Esophagus muscularis mucosa (tissue), 4 donors: ENCODE results near the gene RNF144B. TPM values are rescaled to one million over a fixed set of nuclear protein-coding genes. Genes with fewer than 3 reads are reported as not detected.
"Not testable (repeated sequence)": the region's sequence is repeated elsewhere in the genome, so short reads cannot be mapped to it uniquely, and the experiment has no call there.

Source experiments
- DNase-seq: peaks from one replicate; pipeline ENCODE4 v3.0.0-alpha.2; 2017; ENCODE audit errors: extremely low spot score
- H3K27ac ChIP-seq, 4 donors: fragments of 200-600 bp; sonication (generic); replicated peaks in 1 of 4; 1 replicate in 3 of 4; 2 replicates in 1 of 4; pipeline ENCODE4 v1.5.1; 2016 to 2019; ENCODE audit warnings: mild to moderate bottlenecking in 1 of 4
- H3K27me3 ChIP-seq, 4 donors: fragments of 200-600 bp; sonication (generic); one replicate each; pipeline versions ENCODE4 v1.5.1 to v1.6.0; 2016 to 2019
- H3K36me3 ChIP-seq, 4 donors: fragments of 200-600 bp; sonication (generic); one replicate each; pipeline ENCODE4 v1.5.1; 2016 to 2019
- H3K4me1 ChIP-seq, 4 donors: fragments of 200-600 bp; sonication (generic); one replicate each; pipeline ENCODE4 v1.5.1; 2016 to 2019
- H3K4me3 ChIP-seq, 4 donors: fragments of 200-600 bp; sonication (generic); 1 replicate in 2 of 4; 2 replicates in 2 of 4; pipeline ENCODE4 v1.5.1; 2016 to 2019; ENCODE audit warnings: mild to moderate bottlenecking in 4 of 4, moderate library complexity in 1 of 4
- H3K9me3 ChIP-seq, 4 donors: fragments of 200-600 bp; sonication (generic); 1 replicate in 3 of 4; 2 replicates in 1 of 4; pipeline ENCODE4 v1.5.1; 2016 to 2019
- EP300 ChIP-seq: sonication (generic); formaldehyde crosslinking; IDR thresholded peaks from one replicate; pipeline ENCODE4 v1.6.1; 2017; ENCODE audit warnings: antibody characterized with exemption
- POLR2A ChIP-seq: fragments of 450-650 bp; IDR thresholded peaks from one replicate; pipeline ENCODE4 v1.6.1; 2017; ENCODE audit warnings: antibody characterized with exemption, moderate library complexity, mild to moderate bottlenecking, low read depth
- POLR2AphosphoS5 ChIP-seq, 2 donors: sonication (generic); formaldehyde crosslinking; IDR thresholded peaks; one replicate each; pipeline ENCODE4 v1.6.1; 2017; ENCODE audit warnings: antibody characterized with exemption in 2 of 2
- WGBS: methylation state at CpG from one replicate; pipeline ENCODE4 v1.1.5; 2018; 5-methylcytosine and 5-hydroxymethylcytosine counted together
- intact Hi-C: fragments of 100-400 bp; cut with DNase I; formaldehyde crosslinking; loops from one replicate; pipeline ENCODE4 v1.15.1; 2023
- total RNA-seq, 4 donors: library from RNA; depleted of rRNA; stranded (reverse); fragments of >200 nt; gene quantifications; one replicate each; pipeline versions ENCODE4 v1.1.0 to v1.2.1, GENCODE V29; 2016
- TF ChIP-seq, protein P1 (sequence below), 3 experiments: fragments of 200-600 bp in 2 of 3; fragments of 450-650 bp in 1 of 3; sonication (generic) in 2 of 3; IDR thresholded peaks; one replicate each; pipeline ENCODE4 v1.5.1; 2017 to 2019; ENCODE audit warnings: antibody characterized with exemption in 3 of 3, mild to moderate bottlenecking in 2 of 3, moderate library complexity in 1 of 3

The RNF144B gene
- total RNA-seq, 4 donors from 2014 or later = 6.6 to 20.0 (median 12.1) TPM

DNA sequence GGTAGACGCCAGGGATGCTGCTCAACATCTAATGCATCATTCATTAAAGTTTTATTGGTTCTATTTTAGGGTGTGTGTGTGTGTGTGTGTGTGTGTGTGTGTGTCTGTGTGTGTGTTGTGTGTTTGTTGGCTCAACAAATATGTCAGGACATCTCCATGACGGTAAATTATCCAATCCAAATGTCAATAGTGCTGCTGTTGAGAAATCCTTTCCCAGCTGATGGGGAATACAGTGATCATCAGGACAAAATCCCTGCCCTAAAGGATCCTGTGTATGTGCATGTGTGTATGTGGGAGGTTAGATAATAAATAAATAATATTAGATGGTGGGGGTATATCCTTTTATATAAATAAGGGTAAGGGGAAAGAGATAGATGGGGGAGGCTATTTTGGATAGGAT is 59.6 kb downstream of the RNF144B start:
- no peak overlapping the region for H3K4me3 ChIP-seq
- DNase-seq = no peak
- no peaks in the 10 kb centered on the region for H3K9me3 ChIP-seq
- 90% methylated on average over 2 of the region's 2 CpGs for WGBS
- H3K27ac ChIP-seq = no peak overlapping the region
- H3K4me1 ChIP-seq = peaks cover 6 to 27% (median 16%) of the 10 kb centered on the region in 4 donors
- TF ChIP-seq POLR2A (no peak), POLR2AphosphoS5 (IDR thresholded peaks at IDR 0.05) (no peak), EP300 (no peak)
- TF ChIP-seq, protein P1, sequence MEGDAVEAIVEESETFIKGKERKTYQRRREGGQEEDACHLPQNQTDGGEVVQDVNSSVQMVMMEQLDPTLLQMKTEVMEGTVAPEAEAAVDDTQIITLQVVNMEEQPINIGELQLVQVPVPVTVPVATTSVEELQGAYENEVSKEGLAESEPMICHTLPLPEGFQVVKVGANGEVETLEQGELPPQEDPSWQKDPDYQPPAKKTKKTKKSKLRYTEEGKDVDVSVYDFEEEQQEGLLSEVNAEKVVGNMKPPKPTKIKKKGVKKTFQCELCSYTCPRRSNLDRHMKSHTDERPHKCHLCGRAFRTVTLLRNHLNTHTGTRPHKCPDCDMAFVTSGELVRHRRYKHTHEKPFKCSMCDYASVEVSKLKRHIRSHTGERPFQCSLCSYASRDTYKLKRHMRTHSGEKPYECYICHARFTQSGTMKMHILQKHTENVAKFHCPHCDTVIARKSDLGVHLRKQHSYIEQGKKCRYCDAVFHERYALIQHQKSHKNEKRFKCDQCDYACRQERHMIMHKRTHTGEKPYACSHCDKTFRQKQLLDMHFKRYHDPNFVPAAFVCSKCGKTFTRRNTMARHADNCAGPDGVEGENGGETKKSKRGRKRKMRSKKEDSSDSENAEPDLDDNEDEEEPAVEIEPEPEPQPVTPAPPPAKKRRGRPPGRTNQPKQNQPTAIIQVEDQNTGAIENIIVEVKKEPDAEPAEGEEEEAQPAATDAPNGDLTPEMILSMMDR (IDR thresholded peaks at IDR 0.05) = no peak
- intact Hi-C loops = no loop called here
- no peaks in the 10 kb centered on the region for H3K36me3 ChIP-seq
- no peaks in the 10 kb centered on the region for H3K27me3 ChIP-seq

DNA sequence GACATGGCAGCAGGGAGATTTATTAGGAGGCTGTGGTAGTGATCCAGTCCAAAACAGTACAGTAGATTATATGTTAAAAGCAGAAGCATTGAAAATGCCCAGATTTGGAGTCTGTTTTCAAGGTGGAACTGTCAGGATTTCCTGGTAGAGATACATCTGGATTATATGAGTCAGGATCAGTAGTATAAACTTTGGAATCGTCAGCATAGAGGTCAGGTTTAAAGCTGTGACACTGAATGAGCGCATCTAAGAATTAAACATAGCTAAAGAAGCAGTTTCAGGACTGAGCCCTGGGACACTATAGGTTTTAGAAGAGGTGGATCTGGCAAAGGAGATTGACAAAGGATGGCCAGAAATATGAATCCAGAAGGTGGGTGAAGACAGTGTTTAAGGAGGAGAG is 60.4 kb downstream of the RNF144B start:
- 66% methylated on average over 2 of the region's 2 CpGs for WGBS
- Histone ChIP-seq H3K36me3 (no peaks in the 10 kb centered on the region), H3K27ac (no peak overlapping the region), H3K4me1 (peaks cover 6 to 27% (median 16%) of the 10 kb centered on the region in 4 donors), H3K4me3 (no peak overlapping the region), H3K9me3 (no peaks in the 10 kb centered on the region), H3K27me3 (no peaks in the 10 kb centered on the region)
- intact Hi-C loops = no loop called here
- no peak for DNase-seq
- TF ChIP-seq POLR2A = no peak
- no peak for TF ChIP-seq EP300

DNA sequence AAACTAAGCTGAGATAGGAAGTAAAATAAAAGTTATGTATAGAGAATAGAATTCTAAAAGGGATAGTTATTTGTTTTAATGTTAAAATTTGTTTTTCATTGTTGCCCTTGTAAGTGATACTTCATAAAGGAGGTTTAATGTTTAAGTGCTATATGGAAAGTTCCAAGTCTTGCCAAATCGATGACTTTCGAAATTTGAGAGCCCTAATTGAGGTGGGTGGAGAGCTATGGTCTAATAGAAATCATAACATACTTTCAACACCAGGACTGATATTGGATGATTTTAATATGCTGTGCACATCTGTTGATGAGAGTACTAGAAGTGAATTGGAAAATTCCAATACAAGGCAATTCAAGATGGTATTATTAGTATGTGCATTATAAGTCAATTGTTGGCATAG is 64.6 kb downstream of the RNF144B start:
- Histone ChIP-seq H3K9me3 (no peaks in the 10 kb centered on the region), H3K36me3 (no peaks in the 10 kb centered on the region), H3K27ac (no peak overlapping the region), H3K27me3 (no peaks in the 10 kb centered on the region), H3K4me1 (peaks cover 0 to 12% (median 7%) of the 10 kb centered on the region in 4 donors), H3K4me3 (no peak overlapping the region)
- TF ChIP-seq POLR2AphosphoS5 (IDR thresholded peaks at IDR 0.05) (no peak), POLR2A (no peak), EP300 (no peak)
- TF ChIP-seq, protein P1 (IDR thresholded peaks at IDR 0.05) = no peak
- intact Hi-C loops = no loop called here
- DNase-seq = no peak
- WGBS = 89% methylated on average over 2 of the region's 2 CpGs

DNA sequence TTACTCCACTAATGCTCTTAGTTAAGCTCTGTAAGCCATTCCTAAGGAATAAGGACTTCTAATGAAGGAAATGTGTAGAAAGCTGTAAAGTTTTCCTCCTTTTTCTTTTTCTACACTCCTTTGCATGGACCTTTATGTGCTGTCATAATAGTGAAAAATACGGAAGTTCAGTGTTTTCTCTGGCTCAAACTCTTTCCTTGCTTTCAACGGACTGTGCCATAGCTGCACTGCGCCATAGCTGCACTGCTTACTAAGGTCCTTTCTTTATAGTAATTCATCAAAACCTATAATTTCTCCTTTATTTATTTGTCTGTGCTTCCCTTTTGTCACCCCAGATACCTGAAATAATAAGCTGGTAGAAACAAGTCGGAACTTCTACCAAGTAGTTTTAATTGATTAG is 67.3 kb downstream of the RNF144B start:
- no peak overlapping the region for H3K27ac ChIP-seq
- peaks cover 0 to 12% (median 7%) of the 10 kb centered on the region in 4 donors for H3K4me1 ChIP-seq
- 66% methylated on average over 4 of the region's 4 CpGs for WGBS
- no peaks in the 10 kb centered on the region for H3K27me3 ChIP-seq
- no peaks in the 10 kb centered on the region for H3K9me3 ChIP-seq
- intact Hi-C loops = no loop called here
- H3K36me3 ChIP-seq = peaks cover 0 to 2% (median under 1%) of the 10 kb centered on the region in 4 donors
- TF ChIP-seq, protein P1 (IDR thresholded peaks at IDR 0.05) = no peak
- no peak for TF ChIP-seq EP300
- TF ChIP-seq POLR2AphosphoS5 (IDR thresholded peaks at IDR 0.05) = no peak
- no peak for TF ChIP-seq POLR2A
- no peak overlapping the region for H3K4me3 ChIP-seq
- DNase-seq = no peak

DNA sequence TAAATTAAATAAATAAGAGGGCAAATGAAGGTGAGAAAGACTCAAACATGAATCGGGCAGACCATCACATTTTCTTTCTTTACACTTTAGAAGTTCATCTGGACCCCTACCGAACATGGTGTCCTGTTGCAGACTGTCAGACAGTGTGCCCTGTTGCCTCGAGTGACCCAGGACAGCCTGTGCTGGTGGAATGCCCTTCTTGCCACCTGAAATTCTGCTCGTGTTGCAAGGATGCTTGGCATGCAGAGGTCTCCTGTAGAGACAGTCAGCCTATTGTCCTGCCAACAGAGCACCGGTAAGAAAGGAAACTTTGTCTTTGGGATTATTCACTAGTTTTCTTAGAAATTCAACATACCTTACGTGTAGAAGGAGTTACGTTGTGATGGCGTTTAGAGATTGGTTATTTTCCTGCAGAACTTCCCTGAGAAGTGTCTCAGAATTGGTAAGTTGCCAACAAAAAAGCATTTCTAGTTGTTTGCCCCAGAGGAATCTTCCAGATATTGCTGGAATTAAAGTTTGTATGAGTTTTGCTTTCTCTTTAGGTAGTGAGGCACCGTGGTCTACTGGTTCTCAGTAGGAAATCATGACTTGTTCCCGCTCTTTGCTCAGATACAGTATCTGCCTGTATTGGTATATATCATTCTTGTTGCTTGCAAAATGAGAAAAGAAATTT is 70.1 kb downstream of the RNF144B start:
- intact Hi-C loops = loop anchor here (2.0 kb wide), 1 partner anchor 34 kb away; no protein-coding TSS in a partner anchor

DNA sequence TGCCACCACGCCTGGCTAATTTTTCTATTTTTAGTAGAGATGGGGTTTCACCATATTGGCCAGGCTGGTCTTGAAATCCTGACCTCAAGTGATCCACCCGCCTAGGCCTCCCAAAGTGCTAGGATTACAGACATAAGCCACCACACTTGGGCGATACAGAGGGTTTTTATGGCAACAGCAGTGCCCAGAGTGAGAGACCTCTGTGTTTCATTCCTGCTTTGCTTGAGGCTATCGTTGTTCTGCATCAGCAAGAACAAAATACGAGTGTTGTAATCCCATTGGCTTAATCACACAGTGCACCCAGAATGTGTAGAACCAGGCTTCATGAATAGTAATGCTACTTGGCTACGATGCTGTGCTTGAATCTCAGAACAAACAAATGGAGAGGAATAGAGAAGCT is 70.9 kb downstream of the RNF144B start:
- H3K27ac ChIP-seq, H3K9me3 ChIP-seq, DNase-seq, H3K4me1 ChIP-seq, H3K4me3 ChIP-seq, H3K27me3 ChIP-seq, intact Hi-C loops: not testable (repeated sequence)
- WGBS = 93% methylated on average over 6 of the region's 6 CpGs
- peaks cover 0 to 16% (median 7%) of the 10 kb centered on the region in 4 donors for H3K36me3 ChIP-seq

More for the DNA sequence above, 70.1 kb downstream of the RNF144B start:
- TF ChIP-seq POLR2A (no peak), POLR2AphosphoS5 (IDR thresholded peaks at IDR 0.05) (peak in 1 of 2 donors; percentile 15)
- no peak for DNase-seq
- no peak overlapping the region for H3K27ac ChIP-seq
- H3K27me3 ChIP-seq = no peaks in the 10 kb centered on the region
- H3K4me3 ChIP-seq = no peak overlapping the region
- 72% methylated on average over 10 of the region's 10 CpGs for WGBS
- H3K36me3 ChIP-seq = peaks cover 0 to 13% (median 4%) of the 10 kb centered on the region in 4 donors
- H3K9me3 ChIP-seq = no peaks in the 10 kb centered on the region
- no peaks in the 10 kb centered on the region for H3K4me1 ChIP-seq
